GM23248 (cell line): Measurements from ENCODE around the gene AFAP1L1.

Source experiments
- EZH2 ChIP-seq: fragments of 200-600 bp; sonication (generic); IDR thresholded peaks from 2 replicates; pipeline ENCODE4 v1.6.1; 2018; ENCODE audit warnings: antibody characterized with exemption, mild to moderate bottlenecking; ENCODE audit not compliant: insufficient read depth, poor library complexity, severe bottlenecking
- EZH2phosphoT487 ChIP-seq: fragments of 200-600 bp; sonication (generic); IDR thresholded peaks from 2 replicates; pipeline ENCODE4 v1.6.1; 2018; ENCODE audit warnings: antibody characterized with exemption, moderate library complexity, mild to moderate bottlenecking, low read depth; ENCODE audit not compliant: insufficient read depth

DNA sequence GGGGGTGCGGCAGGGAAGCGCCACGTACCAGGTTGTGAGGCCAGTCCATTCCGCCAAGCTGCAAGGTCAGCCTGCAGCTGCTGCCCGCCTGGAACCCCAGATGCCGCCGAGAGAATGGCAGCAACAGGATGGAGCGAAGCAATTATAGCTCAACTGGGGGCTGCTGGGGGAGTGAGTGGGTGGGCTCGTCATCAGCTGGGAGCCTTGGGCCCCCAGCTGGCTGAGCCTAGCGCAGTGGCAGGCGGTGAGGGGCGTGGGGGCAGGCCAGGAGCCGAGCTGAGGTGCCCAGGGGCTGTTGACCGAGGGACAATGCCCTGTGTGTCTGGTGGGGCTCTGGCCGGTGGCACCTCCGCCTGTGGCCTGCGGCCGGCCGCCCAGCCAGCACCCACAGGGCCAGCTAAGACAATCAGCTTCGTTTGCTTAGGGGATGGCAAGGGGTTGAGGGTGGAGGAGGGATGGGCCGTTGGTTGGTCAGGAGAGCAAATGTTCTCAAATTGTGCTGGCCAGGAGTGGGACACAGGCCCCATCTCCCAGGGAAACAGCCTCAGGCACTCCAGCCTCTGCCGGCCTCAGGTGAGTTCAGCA lies 107.6 kb downstream of the AFAP1L1 start, which contains the start of gene IL17B:
- TF ChIP-seq EZH2, result no peak
- TF ChIP-seq EZH2phosphoT487, result no peak
